HCT116 (cell line): ENCODE measurements around the gene KANK3.

Experiments used
- ATF3 ChIP-seq: IDR thresholded peaks from 2 replicates; pipeline ENCODE4 v1.6.1; 2012
- CEBPB ChIP-seq: IDR thresholded peaks from 2 replicates; pipeline ENCODE4 v1.6.1; 2012; ENCODE audit warnings: low read depth
- CTCF ChIP-seq, 3 experiments: fragments of 200-600 bp in 1 of 3; sonication (generic) in 1 of 3; IDR thresholded peaks in 2 of 3; conservative IDR thresholded peaks in 1 of 3; 2 replicates each; pipeline ENCODE4 v1.5.1; 2012 to 2017; ENCODE audit warnings: low read depth in 2 of 3, low read length in 2 of 3, antibody characterized with exemption in 1 of 3, borderline replicate concordance in 1 of 3, control low read depth in 1 of 3, mild to moderate bottlenecking in 1 of 3, mixed read lengths in 1 of 3, mixed run types in 1 of 3, moderate library complexity in 1 of 3; ENCODE audit not compliant: insufficient read depth in 1 of 3
- EZH2phosphoT487 ChIP-seq: fragments of 200-600 bp; IDR thresholded peaks from 2 replicates; pipeline ENCODE4 v1.6.1; 2018; ENCODE audit warnings: antibody characterized with exemption, borderline replicate concordance
- POLR2A ChIP-seq: IDR thresholded peaks from 2 replicates; pipeline ENCODE4 v1.7.0; 2011; ENCODE audit warnings: borderline replicate concordance; ENCODE audit not compliant: insufficient read depth, insufficient read length; ENCODE audit errors: extremely low read depth
- POLR2AphosphoS5 ChIP-seq: IDR thresholded peaks from 2 replicates; pipeline ENCODE4 v1.6.1; 2011; ENCODE audit warnings: mild to moderate bottlenecking, low read depth, low read length, moderate library complexity
- RAD21 ChIP-seq: IDR thresholded peaks from 2 replicates; pipeline ENCODE4 v1.6.1; 2012; ENCODE audit warnings: low read depth, mild to moderate bottlenecking
- SP1 ChIP-seq: IDR thresholded peaks from 2 replicates; pipeline ENCODE4 v1.6.1; 2012; ENCODE audit warnings: low read depth
- YY1 ChIP-seq: IDR thresholded peaks from 2 replicates; pipeline ENCODE4 v1.6.1; 2011; ENCODE audit warnings: low read length, low read depth, moderate library complexity, mild to moderate bottlenecking; ENCODE audit not compliant: insufficient replicate concordance; ENCODE audit errors: extremely low read depth

DNA sequence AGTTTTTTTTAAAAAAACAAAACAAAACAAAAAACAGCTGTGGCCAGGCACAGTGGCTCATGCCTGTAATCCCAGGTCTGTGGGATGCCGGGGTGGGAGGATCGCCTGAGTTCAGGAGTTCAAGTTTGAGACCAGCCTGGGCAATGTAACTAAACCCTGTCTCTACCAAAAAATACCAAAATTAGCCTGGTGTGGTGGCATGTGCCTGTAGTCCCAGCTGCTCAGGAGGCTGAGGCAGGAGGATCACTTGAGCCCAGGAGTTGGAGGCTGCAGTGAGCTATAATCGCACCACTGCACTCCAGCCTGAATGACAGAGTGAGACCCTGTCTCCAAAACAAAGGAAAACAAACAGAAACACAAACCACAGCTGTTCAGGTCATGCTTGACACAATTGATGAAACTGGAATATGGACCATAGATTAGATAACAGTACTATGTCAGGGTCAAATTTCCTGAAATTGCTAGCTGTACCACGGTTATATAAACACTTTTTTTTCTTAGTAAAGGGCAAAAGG lies 14.0 kb upstream of the KANK3 start:
- TF ChIP-seq ATF3 (no peak), YY1 (no peak), CTCF (IDR thresholded peaks at IDR 0.05 in 2 of 3, conservative IDR thresholded peaks at IDR 0.05 in 1 of 3; ENCODE audit: borderline replicate concordance in 1 of 3, insufficient read depth in 1 of 3, low read depth in 2 of 3, low read length in 2 of 3) (no peak), EZH2phosphoT487 (no peak), POLR2A (no peak), SP1 (no peak), POLR2AphosphoS5 (no peak), RAD21 (no peak), CEBPB (no peak)
